IPS DF 19.7 (cell line): ENCODE data around the gene FAIM2.

ENCODE experiments used
- DNase-seq: peaks from one replicate; pipeline ENCODE4 v3.0.0-alpha.2; 2013; ENCODE audit warnings: low read depth, low spot score

FAIM2 gene

DNA sequence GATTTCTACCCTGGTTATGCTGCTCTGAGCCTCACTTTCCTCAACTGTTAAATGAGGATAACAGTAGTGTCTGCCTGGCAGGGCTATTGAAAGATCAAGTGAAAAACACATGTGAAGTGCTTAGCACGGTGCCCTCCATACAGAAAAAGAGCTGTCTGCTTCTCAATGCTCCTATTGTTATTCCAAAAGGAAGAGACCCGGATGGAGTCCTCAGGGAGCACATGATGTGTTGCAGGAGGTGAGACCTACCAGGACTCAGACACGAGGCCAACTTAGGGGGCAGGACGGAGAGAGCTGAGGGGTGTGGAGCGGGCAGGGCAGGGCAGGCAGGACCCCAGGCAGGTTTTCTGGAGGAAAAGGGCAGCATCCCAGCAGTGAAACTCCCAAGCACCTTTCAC lies 8.9 kb downstream of the FAIM2 start:
- no peak for DNase-seq

DNA sequence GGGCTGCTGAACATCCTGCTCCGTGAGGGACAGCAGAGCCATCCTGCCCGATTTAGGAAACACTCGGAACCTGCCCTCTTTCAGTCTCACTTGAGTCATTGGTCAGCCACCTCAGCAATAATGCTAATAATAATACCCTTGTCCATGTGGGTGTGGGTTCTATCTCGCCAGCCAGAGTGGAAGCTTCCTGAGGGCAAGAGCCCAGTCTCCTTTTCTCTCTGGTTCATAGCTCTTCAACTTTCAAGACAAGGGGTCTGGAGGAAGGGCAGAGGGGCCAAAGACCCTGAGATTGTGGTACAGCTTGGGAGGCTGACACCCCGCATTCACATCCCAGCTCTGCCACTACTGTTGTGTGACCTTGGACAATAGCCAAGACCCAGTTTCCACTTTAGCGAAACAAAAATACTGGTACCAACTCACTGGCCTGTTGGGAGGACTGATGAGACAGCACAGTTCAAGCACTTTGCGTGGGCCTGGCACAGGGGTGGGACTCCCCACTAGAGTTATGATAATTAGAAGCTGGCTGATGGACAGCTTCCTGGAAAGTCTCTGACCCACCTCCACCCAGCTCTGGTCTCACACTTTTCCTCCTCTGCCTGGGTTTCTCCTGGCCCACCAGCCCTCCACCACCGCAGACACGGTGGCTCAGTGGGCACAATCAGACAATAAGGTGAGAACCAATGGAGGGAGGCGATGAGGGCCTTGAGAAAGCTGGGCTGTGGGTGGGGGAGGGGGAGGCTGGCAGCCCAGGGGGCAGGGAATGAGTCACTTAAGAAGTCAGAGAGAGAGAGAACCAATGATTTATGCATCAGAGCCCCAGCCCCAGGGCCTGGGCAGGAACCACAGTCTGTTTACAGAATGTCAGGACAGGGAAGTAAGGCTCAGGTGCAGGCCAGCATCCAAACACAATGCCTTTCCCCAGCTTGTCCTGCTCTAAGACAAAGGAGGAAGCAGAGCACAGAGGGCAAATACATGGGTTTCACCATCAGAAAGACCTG lies 9.6 kb downstream of the FAIM2 start:
- DNase-seq: no peak

DNA sequence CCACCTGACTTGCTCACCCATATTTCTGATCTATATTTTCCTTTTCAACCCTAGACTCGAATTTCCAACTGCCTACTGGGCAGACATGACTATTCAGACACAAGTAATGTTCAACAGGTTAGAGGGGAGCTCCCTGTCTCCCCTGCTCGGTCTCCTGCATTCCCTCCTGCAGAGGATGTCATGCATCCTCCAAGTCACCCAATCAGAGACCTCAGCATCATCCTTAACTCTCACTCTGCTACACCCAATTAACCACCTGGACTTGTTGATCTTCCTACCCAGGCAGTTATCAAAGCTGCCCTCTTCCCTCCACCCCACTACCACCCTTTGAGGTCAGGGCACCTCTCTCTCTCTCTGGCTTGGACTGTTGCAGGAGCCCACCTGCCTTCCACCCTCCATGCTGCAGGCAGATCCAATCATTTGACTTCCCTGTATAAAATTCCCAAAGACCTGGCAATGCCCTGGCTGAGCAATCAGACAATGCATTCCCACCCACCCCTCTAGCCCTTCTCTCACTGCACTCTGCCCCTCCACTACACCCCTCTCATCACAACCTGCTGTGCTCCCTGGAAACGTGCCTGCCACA lies 10.9 kb downstream of the FAIM2 start:
- no peak for DNase-seq

DNA sequence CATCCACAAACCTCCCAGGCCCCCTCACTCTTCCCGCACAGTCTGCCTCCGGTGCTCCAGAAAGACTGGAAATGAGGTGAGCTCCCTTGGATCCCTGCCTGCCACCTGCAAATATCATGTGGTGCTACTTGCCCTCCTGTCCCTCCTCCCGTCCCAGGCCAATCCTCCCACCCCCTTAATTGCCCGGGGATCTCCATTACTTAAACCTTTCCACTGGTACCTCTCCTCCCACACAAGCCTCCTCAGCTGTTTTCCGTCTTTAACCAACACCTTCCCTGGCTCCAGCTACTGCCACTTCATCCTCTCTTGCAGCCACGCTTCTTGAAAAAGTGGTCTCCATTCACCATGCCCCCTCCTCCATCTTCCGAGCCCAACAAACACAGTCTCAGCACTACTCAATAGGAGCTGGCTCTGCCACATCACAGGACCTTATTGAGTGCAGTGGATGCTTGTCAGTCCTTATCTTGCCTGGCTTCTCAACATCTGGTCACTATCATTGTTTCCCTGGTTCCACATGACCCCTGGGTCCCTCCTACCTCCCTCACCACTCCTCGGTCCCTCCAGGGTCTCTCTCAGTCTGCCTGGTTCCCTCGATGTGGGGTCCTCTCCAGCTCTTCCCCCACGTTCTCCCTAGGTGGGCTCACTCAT lies 11.5 kb downstream of the FAIM2 start:
- DNase-seq: no peak

DNA sequence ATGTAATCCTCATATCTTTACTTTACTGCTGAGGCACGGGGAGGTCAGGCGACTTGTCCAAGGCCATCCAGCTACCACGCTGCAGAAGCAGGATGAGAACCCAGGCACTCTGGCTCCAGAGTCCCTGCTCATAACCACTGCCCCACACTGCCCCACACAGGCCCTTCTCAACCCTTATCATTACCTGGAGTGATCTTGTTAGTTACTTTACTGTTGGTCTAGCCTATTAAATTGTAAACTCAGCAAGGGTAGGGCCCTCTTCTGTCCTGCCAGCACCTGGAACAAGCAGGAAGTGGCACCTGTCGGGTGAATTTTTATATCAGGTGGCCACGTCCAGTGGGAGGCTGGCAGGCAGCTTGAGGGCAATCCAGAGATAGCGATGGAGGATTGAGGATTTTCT lies 12.2 kb downstream of the FAIM2 start:
- no peak for DNase-seq

DNA sequence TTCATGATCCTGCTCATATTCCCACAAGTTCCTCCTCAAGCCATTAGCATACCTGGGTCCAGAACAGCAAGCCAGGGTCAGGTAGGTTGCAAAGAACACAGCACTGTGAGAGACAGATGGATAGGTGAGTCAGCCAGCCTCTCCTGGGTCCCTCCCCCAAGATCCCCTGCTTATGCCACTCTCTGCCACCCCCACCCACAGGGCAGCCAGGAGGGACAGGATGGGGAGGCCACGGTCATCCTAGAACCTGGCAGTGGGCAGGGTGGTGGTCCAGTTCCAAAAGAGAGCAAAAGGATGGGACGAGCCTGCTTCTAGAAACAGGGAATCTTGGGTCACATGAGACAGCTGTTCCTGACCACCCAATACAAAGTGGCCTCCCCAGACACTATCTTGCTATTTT lies 12.7 kb downstream of the FAIM2 start:
- no peak for DNase-seq

DNA sequence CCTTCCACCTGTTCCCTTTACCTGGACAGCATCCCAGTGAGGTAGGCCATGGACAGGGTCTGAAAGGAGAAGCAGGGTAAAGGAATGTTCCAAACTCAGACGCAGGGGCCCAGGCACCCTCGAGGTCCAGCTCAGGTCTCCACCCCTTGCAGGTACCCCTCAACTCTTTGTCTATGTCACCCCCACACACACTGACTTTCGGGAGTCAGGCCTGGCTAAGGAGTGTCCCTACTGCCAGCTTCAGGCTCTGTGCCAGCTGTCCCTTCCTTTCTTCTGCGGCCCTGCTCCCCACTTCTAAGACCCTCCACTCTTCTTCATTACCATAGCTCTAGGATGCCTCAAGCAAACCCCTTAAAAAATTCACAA lies 13.6 kb downstream of the FAIM2 start:
- DNase-seq: no peak

DNA sequence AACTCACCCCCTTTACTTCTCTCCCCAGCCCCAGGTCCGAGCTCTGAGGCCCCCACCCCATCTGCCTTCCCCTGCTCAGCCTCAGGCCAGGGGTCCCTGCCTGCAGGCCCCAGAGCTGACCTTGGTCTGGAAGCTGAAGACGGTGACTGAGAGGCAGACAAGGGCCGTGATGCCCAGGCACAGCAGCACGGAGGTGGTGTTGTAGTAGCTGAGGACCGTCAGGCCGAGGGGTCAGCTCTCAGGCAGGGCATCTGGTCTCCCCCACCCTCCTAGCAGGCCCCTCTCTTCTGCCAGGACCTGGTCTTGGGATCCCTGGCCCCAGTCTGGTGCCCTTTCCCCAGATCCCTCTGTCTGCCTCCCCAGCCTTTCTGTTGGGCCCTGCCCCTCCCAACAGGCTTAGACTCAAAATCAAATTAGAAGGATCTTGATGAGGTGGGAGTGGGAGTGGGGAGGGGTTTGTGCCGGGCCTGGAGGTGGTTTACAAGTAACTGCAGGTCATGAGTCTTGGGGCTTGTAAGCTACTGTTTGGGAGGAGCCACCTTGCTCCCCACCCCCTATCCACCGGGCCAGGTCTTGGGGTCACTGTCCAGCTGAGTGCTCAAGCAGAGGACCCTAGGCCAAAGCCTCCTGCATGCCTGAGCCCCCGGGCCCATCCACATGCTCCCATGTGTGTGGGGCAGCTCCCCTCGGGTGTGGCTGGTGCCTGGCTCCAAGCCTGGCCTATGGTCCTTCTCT lies 14.2 kb downstream of the FAIM2 start:
- DNase-seq: no peak

DNA sequence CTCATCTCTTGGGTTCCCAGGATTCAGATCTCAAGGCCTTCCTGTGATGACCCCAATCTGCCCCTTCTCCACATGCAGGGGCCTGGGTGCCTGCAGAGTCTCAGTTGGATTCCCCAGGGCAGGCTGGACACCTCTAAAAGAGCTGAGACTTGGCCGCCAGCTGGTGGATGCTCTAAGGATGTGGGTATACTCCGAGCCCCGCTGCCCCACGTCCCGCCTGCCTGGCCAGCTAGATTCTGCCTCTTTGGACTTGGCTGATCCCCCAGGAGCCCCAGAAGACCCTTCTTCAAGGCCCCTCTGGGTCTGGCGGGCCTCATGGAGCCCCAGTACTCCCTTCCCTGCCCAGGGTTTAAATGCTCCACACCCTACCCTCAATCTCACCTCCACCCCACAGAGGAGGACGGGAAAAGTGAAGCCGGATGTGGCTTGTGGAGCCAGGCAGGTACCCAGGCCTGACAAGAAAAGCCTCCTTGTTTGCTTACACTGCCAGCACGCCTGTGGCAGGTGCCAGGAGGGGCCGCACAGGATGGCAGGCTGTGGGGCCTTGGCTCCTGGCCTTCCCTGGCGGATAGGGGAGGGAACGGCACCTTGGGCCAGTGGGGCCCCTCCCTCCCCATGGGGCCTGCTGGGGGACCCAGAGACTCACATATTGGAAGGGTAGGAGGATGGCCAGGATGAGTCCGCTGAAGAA lies 15.1 kb downstream of the FAIM2 start:
- no peak for DNase-seq

DNA sequence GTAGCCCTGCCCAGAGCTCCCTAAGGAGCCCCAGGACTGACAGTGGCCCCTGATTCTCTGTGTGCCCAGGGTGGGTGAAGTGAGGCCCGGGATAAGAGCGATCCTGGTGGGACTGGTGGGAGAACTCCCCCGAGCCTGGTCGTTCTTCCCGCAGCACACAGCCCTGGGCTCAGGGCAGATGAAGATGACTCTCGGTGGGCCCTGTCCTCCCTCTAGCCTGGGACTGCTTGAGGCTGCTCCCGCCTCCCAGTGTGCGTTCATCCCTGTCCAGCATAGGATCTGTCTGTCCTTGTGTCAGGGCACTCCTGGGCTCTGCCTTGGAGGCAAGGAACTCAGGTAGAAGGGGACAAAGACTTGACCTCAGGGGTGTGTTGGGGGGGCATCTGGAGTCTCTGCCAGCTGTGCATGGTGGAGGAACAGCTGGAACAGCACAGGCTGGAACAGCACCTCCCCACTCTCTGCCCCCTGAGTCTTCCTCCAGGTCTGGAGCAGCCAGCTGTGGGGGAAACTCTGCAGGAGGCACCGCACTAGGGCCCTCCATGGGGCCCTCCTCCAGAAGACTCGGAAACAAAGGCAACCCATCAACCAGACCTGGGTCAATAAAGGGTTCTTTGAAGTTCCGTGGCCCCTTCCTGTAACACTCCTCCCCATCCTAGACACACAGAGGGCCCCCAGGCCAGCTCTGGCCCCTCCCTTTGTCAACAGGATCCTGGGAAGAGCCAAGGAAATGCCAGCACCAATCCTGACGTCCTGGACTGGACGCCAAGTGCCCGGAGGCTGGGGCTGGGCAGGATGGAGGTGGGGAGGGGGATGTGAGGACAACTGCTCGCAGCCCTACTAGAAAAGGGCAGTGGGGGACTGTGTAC lies 15.9 kb downstream of the FAIM2 start:
- DNase-seq: no peak

DNA sequence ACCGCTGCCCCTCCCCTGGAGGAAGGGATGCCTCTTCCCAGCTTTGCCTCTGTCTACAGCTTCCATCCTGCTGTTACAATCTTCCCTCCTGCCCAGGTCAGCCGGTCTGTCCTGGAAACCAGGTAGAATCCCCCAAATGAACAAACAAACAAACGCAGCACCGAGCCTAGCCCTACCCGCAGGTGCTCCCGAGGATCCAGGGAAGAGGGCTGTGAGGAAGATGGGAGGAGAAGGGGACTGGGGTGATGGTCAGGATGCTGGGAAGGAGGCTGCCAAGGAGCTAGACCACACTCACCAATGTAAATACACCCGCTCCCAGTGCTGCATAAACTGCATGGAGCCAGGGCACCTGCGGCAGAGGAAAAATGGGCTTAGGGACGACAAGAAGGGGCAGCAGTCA lies 16.6 kb downstream of the FAIM2 start:
- no peak for DNase-seq

DNA sequence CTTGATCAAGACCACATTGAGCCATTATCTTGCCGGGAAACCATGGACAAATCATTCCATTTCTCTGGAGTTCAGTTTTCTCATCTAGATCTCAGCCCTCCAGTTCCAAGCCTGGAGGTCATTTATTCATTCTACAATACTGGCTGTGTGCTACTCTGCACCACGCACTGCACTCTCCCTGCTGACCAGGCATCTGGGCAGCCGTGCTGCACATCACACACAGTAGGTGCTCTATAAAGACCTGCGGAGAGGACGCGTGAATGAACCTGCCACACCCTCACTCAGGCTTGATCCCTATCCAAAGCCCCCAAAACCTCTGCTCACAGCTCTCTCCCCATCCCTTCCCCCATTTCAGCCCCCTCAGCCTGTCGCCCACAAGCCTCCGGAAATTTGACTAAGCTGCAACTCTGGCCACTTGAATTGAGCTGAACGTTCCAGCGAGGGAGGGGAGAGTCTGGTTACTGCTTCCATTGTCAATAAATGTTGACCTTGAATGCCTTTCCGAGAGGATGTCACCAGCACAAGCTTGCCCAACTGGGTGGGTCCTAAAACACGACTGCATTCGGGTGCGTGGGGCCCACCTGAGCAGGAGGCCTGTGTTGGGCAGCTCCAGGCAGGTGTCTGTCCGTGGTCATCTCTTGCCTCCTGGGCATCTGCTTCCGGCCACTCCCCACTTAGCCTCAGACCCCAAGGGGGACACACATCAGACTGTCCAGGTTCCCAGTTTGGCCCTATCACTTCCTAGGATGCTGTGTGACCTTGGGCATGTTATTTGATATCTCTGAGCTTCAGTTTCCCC lies 17.8 kb downstream of the FAIM2 start:
- no peak for DNase-seq

DNA sequence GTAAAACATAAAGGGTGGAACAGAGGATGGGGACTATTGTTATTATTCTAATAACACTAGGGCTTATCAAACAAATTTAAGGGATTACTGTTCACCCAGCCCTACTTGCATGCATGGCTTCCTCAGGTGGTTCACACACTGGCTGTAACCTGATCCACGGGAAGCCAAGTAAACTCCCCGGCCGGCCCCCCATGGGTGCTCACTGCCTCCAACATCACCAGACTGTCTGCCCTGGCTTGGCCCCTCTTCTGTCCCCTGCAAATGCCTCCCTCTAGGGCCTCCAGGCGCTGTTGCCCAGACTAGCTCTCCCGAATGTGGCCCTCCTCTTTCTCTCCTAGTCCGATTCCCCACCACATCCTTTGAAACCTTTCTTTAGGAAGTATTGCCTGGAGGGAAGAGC lies 18.6 kb downstream of the FAIM2 start:
- DNase-seq: no peak

DNA sequence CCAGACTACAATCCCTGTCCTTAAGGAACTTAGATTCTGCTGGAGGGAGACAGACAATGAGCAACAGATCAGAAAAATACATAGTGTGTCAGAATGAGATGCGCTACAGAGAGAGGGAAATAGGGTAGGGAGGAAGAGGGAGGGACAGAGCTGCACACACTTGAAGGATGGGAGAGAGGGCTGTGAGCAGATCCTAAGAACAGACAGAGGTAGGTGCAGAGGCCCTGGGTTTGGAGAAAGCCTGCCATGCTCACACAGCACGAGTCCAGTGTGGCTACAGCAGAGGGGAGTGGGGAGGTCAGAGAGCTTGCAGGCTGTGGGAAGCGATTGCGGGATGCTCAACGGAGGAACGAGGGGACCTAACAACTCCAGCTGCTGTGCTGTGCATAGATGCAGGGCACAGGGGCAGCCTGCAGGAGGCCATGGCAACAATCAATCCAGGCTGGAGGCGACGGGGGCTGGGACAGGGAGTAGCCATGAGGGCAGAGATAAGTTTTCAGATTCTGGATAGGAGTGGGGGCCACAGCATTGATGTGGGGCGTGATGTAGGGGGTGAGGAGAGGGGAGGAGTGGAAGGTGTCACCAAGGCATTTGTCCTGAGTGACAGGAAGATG lies 20.7 kb downstream of the FAIM2 start:
- DNase-seq: no peak

DNA sequence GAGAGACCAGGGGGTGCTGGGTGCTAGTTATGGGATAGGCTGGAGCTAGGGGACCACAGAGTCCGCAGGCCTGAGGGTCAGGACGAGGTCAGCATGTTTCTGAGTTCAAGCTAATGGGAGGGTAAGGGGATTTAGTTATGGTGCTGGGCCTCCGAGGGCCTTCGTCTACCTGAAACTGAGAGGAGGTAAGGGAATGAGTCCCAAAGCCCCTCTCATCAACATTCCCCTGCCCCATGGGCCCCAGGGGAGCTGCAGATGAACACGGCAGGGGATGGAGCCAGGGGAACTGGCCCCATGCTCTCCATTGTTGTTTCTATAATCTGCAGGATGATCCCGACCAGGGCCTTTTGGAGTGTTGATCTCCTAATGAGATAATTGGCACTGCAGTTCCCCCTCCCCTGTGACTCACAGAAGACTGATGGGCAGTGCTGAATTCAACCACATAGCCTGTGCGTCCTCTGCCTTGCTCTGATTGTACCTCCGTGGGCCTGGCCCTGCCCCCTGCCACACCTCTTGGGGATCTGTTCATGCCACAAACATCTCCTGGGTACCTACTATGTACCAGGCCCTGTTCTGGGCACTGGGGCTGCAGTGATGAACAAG lies 21.4 kb downstream of the FAIM2 start:
- no peak for DNase-seq

DNA sequence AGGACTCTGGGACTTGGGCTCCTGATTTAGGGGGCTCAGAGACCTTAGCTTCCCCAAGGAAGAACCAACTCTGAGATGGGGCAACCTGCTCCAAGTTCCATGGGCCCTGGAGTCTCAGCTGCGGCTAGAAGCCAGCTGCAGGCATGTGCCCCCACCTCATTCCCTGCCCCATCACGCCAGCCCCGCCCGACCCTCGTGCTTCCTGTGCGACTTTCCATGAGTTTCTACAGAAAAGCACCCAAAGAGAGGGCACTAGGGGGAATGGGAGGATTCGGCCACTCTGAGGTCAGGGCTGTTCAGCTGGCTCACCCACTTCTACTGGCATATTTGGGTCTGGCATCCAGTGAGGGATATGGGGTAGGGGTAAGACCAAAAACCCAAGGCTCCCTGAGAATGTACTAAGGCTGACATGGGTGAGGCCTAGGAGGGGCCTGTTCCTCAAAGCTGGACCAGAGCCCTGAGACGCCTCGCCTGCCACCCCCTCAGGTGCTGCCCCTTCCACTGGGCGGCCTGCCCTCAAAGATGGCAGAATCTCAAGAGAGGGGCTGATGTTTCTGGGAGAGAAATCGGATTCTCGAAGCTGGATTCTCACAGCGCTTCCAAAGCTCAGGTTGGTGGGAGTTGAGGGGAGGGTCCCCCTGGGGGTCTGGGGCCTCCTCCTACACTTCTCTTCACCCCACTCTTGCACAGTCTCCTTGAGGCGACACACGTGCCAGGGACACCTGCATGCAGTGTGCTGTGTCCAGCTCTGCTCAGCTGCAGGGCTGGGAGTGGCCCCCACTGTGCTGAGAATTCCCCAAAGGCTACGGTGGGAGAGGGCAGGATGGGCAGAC lies 22.1 kb downstream of the FAIM2 start:
- no peak for DNase-seq

DNA sequence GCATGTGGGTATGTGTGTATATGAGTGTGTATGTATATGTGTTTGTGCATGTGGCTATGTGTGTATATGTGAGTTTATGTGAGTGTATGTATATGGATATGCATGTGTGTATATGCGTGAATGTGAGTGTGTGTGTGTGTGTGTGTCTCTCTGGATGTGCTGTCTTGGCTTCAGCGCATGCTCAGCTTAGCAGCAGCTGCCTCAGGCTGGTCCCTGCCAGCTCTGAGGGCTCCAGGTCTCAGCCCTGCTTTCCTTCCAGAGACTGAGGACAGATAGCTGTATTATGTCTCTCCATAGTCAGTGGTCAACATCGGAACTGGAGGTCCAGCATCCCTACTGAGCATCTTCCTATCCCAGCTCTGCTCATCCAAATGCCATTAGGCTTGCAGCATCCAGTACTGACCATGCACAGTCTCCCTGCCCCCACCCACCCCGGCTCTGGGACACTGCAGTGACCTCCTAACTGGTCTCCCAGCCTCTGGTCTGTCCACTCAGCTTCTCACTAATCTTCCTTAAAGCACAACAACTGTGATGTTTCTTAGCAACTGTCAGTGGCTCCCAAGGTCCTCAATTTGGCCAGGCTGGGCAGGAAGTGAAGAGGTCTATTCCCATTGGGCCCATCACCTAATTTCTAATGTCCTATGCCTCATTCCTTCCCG lies 22.8 kb downstream of the FAIM2 start:
- DNase-seq: no peak
